Endothelial cell of umbilical vein (primary cell): Measurements from ENCODE around the gene ATP5PO.

Experiments
- EZH2 ChIP-seq: IDR thresholded peaks from 2 replicates; pipeline ENCODE4 v1.6.1; 2012; ENCODE audit warnings: borderline replicate concordance, low read depth, mild to moderate bottlenecking, moderate library complexity, low read length, inconsistent platforms; ENCODE audit not compliant: severe bottlenecking
- FOS ChIP-seq: IDR thresholded peaks from 2 replicates; pipeline ENCODE4 v1.6.1; 2011; ENCODE audit warnings: mild to moderate bottlenecking, low read length, moderate library complexity, borderline replicate concordance; ENCODE audit not compliant: insufficient read depth
- GATA2 ChIP-seq: IDR thresholded peaks from 2 replicates; pipeline ENCODE4 v1.7.0; 2011; ENCODE audit warnings: low read depth, mild to moderate bottlenecking, moderate library complexity, mixed read lengths, low read length; ENCODE audit not compliant: insufficient read length, insufficient read depth
- JUN ChIP-seq: IDR thresholded peaks from 2 replicates; pipeline ENCODE4 v1.6.1; 2011; ENCODE audit warnings: borderline replicate concordance, low read depth; ENCODE audit not compliant: insufficient read length, insufficient read depth
- MYC ChIP-seq: IDR thresholded peaks from one replicate; pipeline ENCODE4 v1.6.1; 2011; ENCODE audit warnings: mild to moderate bottlenecking, low read depth, low read length
- POLR2A ChIP-seq: IDR thresholded peaks from 2 replicates; pipeline ENCODE4 v1.6.1; 2012; ENCODE audit warnings: low read depth, mild to moderate bottlenecking, control low read depth, low read length
- POLR2AphosphoS5 ChIP-seq: IDR thresholded peaks from 2 replicates; pipeline ENCODE4 v1.6.1; 2012; ENCODE audit warnings: low read depth, mild to moderate bottlenecking, control low read depth, low read length, moderate library complexity; ENCODE audit not compliant: insufficient read depth
- TF ChIP-seq, protein P1 (sequence below), 2 donors: IDR thresholded peaks; 1 replicate in 1 of 2; 2 replicates in 1 of 2; pipeline ENCODE4 v1.5.1; 2011; ENCODE audit warnings: low read length in 2 of 2, mild to moderate bottlenecking in 2 of 2, moderate library complexity in 2 of 2, control low read depth in 1 of 2, inconsistent platforms in 1 of 2, low read depth in 1 of 2; ENCODE audit not compliant: insufficient read depth in 1 of 2; ENCODE audit errors: extremely low read depth in 1 of 2
- TF ChIP-seq, protein P2 (sequence below): IDR thresholded peaks from 2 replicates; pipeline ENCODE4 v1.6.1; 2011; ENCODE audit not compliant: insufficient read depth, insufficient read length

DNA sequence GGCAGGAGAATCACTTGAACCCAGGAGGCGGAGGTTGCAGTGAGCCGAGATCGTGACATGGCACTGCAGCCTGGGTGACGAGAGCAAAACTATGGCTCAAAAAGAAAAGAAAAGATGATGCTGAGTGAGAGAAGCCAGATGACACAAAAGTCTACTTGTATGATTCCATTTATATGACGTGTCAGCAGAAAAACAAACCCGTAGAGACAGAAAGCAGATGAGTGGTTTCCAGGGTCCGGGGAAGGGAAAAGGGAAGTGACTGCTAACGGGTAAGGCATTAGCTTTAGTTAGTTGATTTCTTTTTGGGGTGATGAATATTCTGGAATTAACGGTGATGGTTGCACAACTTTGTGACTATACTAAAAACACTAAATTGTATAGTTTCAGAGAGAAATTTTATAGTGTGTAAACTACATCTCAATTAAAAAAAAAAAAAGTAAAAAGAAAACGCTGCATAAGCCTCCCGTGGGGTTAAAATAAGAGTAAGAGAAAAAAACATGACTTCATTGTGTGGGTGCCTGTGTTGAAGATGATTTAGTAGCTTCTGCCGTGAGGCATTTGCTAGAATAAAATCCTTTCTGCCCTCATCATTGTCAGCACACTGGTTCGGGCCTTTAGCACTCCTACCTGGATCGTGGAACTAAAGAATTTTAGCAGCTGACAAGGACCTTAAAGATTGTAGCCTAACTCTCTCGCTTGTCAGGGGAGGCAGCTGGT, 24.7 kb upstream of the ATP5PO start:
- TF ChIP-seq, protein P1, sequence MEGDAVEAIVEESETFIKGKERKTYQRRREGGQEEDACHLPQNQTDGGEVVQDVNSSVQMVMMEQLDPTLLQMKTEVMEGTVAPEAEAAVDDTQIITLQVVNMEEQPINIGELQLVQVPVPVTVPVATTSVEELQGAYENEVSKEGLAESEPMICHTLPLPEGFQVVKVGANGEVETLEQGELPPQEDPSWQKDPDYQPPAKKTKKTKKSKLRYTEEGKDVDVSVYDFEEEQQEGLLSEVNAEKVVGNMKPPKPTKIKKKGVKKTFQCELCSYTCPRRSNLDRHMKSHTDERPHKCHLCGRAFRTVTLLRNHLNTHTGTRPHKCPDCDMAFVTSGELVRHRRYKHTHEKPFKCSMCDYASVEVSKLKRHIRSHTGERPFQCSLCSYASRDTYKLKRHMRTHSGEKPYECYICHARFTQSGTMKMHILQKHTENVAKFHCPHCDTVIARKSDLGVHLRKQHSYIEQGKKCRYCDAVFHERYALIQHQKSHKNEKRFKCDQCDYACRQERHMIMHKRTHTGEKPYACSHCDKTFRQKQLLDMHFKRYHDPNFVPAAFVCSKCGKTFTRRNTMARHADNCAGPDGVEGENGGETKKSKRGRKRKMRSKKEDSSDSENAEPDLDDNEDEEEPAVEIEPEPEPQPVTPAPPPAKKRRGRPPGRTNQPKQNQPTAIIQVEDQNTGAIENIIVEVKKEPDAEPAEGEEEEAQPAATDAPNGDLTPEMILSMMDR (IDR thresholded peaks at IDR 0.05; ENCODE audit: extremely low read depth in 1 of 2, insufficient read depth in 1 of 2, low read depth in 1 of 2, low read length in 2 of 2): no peak
- TF ChIP-seq POLR2A: no peak
- TF ChIP-seq, protein P2, sequence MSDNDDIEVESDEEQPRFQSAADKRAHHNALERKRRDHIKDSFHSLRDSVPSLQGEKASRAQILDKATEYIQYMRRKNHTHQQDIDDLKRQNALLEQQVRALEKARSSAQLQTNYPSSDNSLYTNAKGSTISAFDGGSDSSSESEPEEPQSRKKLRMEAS: no peak
- TF ChIP-seq POLR2AphosphoS5: no peak
- TF ChIP-seq GATA2: no peak
- TF ChIP-seq EZH2: no peak
- TF ChIP-seq MYC: no peak
- TF ChIP-seq JUN: no peak
- TF ChIP-seq FOS: no peak
